Panc1 (cell line): Measurements from ENCODE around the gene HOXA2. TPM values are rescaled to one million over a fixed set of nuclear protein-coding genes. Genes with fewer than 3 reads are reported as not detected.

Source experiments
- ATAC-seq: fragments of 200-7000 bp; cut with Tn5 transposase; 2 replicates; pipeline ENCODE4 v1.9.1; 2020; ENCODE audit warnings: mild to moderate bottlenecking, moderate library complexity
- BruUV-seq: library from RNA; stranded (reverse); fragments of 400-500 nt; replicated peaks from 2 replicates; lab custom pipeline; 2021; lab: Mats Ljungman, UMichigan
- CTCF ChIA-PET: fragments of 300-600 bp; sonication (Branson Sonifier 250); formaldehyde crosslinking; loops from one replicate; lab custom pipeline; 2022; ENCODE audit warnings: antibody characterized with exemption; lab: Charles Lee
- POLR2A ChIA-PET: fragments of 300-600 bp; sonication (Branson Sonifier 250); formaldehyde crosslinking; loops from one replicate; lab custom pipeline; 2022; ENCODE audit warnings: antibody characterized with exemption; lab: Charles Lee
- DNase-seq: peaks from one replicate; pipeline ENCODE4 v3.0.0-alpha.2; 2010; ENCODE audit warnings: low read depth, low spot score
- H3K27ac ChIP-seq: 2 replicates; pipeline ENCODE4 v1.5.1; 2011; ENCODE audit warnings: mild to moderate bottlenecking, low read length, inconsistent platforms
- H3K27me3 ChIP-seq: fragments of 200-500 bp; sonication (Bioruptor generic); 2 replicates; pipeline ENCODE4 v1.6.0; 2014; ENCODE audit warnings: low read length, inconsistent platforms; ENCODE audit not compliant: control insufficient read depth, insufficient read depth
- H3K36me3 ChIP-seq: fragments of 200-500 bp; sonication (Bioruptor generic); 2 replicates; pipeline ENCODE4 v1.5.1; 2014; ENCODE audit warnings: inconsistent platforms, mild to moderate bottlenecking, low read length, moderate library complexity; ENCODE audit not compliant: control insufficient read depth, insufficient read depth
- H3K4me1 ChIP-seq: 2 replicates; pipeline ENCODE4 v1.5.1; 2011; ENCODE audit warnings: inconsistent platforms, mild to moderate bottlenecking, low read length, moderate library complexity; ENCODE audit not compliant: control insufficient read depth, insufficient read depth
- H3K4me3 ChIP-seq, 2 experiments: 2 replicates each; pipeline ENCODE4 v1.5.1; 2011 to 2012; ENCODE audit warnings: low read depth in 2 of 2, low read length in 2 of 2, mild to moderate bottlenecking in 2 of 2, inconsistent platforms in 1 of 2, moderate library complexity in 1 of 2
- H3K9me3 ChIP-seq: fragments of 200-500 bp; sonication (Bioruptor generic); 2 replicates; pipeline ENCODE4 v1.5.1; 2014; ENCODE audit warnings: low read depth, mild to moderate bottlenecking, inconsistent platforms, low read length, moderate library complexity; ENCODE audit not compliant: control insufficient read depth, insufficient read depth
- CTCF ChIP-seq: fragments of 450-650 bp; IDR thresholded peaks from 2 replicates; pipeline ENCODE4 v1.5.1; 2017; ENCODE audit warnings: mild to moderate bottlenecking
- POLR2AphosphoS5 ChIP-seq: IDR thresholded peaks from 2 replicates; pipeline ENCODE4 v1.6.1; 2012; ENCODE audit warnings: mild to moderate bottlenecking, low read depth, low read length, moderate library complexity
- REST ChIP-seq, 2 experiments: IDR thresholded peaks; 2 replicates each; pipeline ENCODE4 v1.6.1; 2011 to 2012; ENCODE audit warnings: low read depth in 2 of 2, control low read depth in 1 of 2, low read length in 1 of 2, mild to moderate bottlenecking in 1 of 2, moderate library complexity in 1 of 2; ENCODE audit not compliant: insufficient read depth in 1 of 2
- SIN3A ChIP-seq: IDR thresholded peaks from 2 replicates; pipeline ENCODE4 v1.6.1; 2012; ENCODE audit warnings: low read depth, mild to moderate bottlenecking, low read length, moderate library complexity, borderline replicate concordance; ENCODE audit not compliant: insufficient read depth
- TCF7L2 ChIP-seq: IDR thresholded peaks from 2 replicates; pipeline ENCODE4 v1.6.1; 2011; ENCODE audit warnings: mild to moderate bottlenecking, low read depth, low read length, inconsistent platforms
- in situ Hi-C: cut with HindIII; loops from 2 replicates; pipeline ENCODE4 v1.10.0; 2016; ENCODE audit warnings: low sequenced_read_pairs, low pct_unique_long_range_greater_than_20kb
- intact Hi-C: fragments of 100-400 bp; cut with micrococcal nuclease; formaldehyde crosslinking; loops from one replicate; pipeline ENCODE4 v1.10.0; 2022; ENCODE audit not compliant: unreplicated experiment
- total RNA-seq: library from RNA; stranded (reverse); gene quantifications from one replicate; pipeline ENCODE4 v1.2.1, GENCODE V29; 2021; ENCODE audit not compliant: unreplicated experiment

The HOXA2 gene
- total RNA-seq, 1 experiment from 2014 or later = 2.9 TPM

- peak; percentile 33 for ATAC-seq
- no peak for DNase-seq
- TF ChIP-seq REST (IDR thresholded peaks at IDR 0.05; ENCODE audit: insufficient read depth in 1 of 2, low read depth in 2 of 2, low read length in 1 of 2) = peak in 1 of 2 experiments; percentile 13; a peak in 1 of 4 replicates
- TF ChIP-seq CTCF = no peak
- no peak; the same call in 1 of the 2 replicates for TF ChIP-seq TCF7L2
- TF ChIP-seq SIN3A = peak; percentile 56
- peak; percentile 54 for TF ChIP-seq POLR2AphosphoS5
Observed at GRCh38 chr7:27096768-27097514, 5.5 kb downstream of the HOXA2 start.

GRCh38 chr7:27095897-27096767 lies 6.4 kb downstream of the HOXA2 start, which contains the start of gene HOXA1:
Gene HOXA1 (minus strand): TSS chr7:27096000. CDS start chr7:27095912, 88 bp downstream.
- peak within 1 kb of the TSS; percentile 99 for H3K27ac ChIP-seq
- peak; percentile 84 for ATAC-seq
- H3K27me3 ChIP-seq = no peaks in the 10 kb centered on the region
- H3K4me1 ChIP-seq = peaks cover 60% of the 10 kb centered on the region
- ChIA-PET POLR2A (interaction anchor here (0.6 to 4.0 kb wide), 4 partner anchors 15 to 239 kb away, joined by 3 to 21 read pairs (median 10); no protein-coding TSS in a partner anchor), CTCF (interaction anchor here (0.5 to 1.1 kb wide), 3 partner anchors 59 to 239 kb away, joined by 3 to 6 read pairs (median 3); no protein-coding TSS in a partner anchor)
- no peak for DNase-seq
- no peaks in the 10 kb centered on the region for H3K9me3 ChIP-seq
- in situ Hi-C loops (no loop called here), intact Hi-C loops (loop anchor here (2.0 to 10.0 kb wide), 2 partner anchors 61 to 231 kb away; partner anchors contain the start of gene SKAP2)
- H3K36me3 ChIP-seq = peaks cover 9% of the 10 kb centered on the region; the same call in 1 of the 2 replicates
- peak; percentile 71 for TF ChIP-seq POLR2AphosphoS5
- peak; percentile 97 for TF ChIP-seq SIN3A
- TF ChIP-seq REST (IDR thresholded peaks at IDR 0.05; ENCODE audit: insufficient read depth in 1 of 2, low read depth in 2 of 2, low read length in 1 of 2) = no peak
- peak; percentile 69 for TF ChIP-seq TCF7L2
- no peak; the same call in 1 of the 2 replicates for TF ChIP-seq CTCF
- H3K4me3 ChIP-seq = peak within 1 kb of the TSS; percentile 85 to 93
- no TSS peak for BruUV-seq

More at GRCh38 chr7:27096768-27097514, 5.5 kb downstream of the HOXA2 start:
- Histone ChIP-seq H3K9me3 (no peaks in the 10 kb centered on the region), H3K27me3 (no peaks in the 10 kb centered on the region), H3K4me3 (peak overlapping the region; percentile 85 to 93), H3K27ac (peak overlapping the region; percentile 99), H3K36me3 (peaks cover 9% of the 10 kb centered on the region; the same call in 1 of the 2 replicates), H3K4me1 (peaks cover 58% of the 10 kb centered on the region)
- ChIA-PET POLR2A (interaction anchor here (0.6 to 4.0 kb wide), 5 partner anchors 14 to 239 kb away, joined by 3 to 21 read pairs (median 8); no protein-coding TSS in a partner anchor), CTCF (interaction anchor here (0.5 to 1.1 kb wide), 3 partner anchors 60 to 240 kb away, joined by 3 to 6 read pairs (median 3); no protein-coding TSS in a partner anchor)
- intact Hi-C loops (loop anchor here (2.0 to 10.0 kb wide), 2 partner anchors 62 to 232 kb away; partner anchors contain the start of gene SKAP2), in situ Hi-C loops (no loop called here)
- BruUV-seq = no TSS peak
